Superior temporal gyrus (tissue), 1 donor: ENCODE measurements around the gene RAD51D.
"Not testable (repeated sequence)": the region's sequence is repeated elsewhere in the genome, so short reads cannot be mapped to it uniquely, and the experiment has no call there.

ENCODE experiments used
- DNase-seq: peaks from one replicate; pipeline ENCODE4 v3.0.0-alpha.2; 2016; ENCODE audit errors: extremely low spot score

The RAD51D gene

DNA sequence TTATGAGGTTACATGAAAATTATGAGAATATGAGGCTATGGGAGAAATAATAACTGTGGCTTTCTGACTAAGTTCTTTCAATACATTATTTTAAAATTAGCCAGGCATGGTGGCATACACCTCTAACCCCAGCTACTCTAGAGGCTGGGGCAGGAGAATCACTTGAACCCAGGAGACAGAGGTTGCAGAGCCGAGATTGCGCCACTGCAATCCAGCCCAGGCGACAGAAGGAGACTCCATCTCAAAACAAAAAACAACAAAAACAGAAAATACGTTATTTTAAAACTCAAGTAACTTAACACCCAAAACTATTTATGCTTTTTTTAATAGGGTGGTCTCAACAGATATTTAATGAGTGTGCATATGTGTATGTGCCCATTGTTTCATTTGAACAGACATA lies 53.8 kb downstream of the RAD51D start:
- no peak for DNase-seq

DNA sequence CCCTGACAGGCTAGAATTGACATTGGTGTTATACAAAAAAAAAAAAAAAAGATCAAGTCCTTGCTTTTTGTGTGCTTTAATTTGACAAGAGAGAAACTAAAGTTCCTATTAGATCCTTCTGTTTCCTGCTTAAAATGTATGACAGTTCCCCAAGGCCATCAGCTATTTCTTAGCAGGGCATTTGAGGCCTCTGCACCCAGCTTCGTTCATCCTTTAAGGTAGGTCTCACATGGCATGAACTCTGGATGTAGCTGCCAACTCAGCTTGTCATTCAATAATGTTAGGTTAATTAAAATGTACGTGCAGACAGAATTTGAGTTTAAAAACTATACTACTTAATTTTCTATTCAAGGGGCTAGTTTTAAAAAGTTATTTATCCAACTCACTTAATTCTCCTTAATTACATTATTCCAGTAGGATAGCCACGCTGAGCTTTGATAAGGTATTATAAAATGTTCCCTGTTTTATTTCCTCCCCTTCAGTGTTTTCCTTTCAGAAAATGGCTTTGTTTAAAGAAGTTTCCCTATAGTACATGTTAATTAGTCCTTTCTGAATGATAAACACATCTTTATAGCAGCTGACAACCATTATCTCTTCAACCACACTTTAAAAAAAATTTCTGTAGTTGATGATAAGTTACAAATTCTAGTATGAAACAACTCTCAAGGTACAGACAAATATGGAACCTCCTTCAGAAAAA lies 55.0 kb downstream of the RAD51D start:
- no peak for DNase-seq

DNA sequence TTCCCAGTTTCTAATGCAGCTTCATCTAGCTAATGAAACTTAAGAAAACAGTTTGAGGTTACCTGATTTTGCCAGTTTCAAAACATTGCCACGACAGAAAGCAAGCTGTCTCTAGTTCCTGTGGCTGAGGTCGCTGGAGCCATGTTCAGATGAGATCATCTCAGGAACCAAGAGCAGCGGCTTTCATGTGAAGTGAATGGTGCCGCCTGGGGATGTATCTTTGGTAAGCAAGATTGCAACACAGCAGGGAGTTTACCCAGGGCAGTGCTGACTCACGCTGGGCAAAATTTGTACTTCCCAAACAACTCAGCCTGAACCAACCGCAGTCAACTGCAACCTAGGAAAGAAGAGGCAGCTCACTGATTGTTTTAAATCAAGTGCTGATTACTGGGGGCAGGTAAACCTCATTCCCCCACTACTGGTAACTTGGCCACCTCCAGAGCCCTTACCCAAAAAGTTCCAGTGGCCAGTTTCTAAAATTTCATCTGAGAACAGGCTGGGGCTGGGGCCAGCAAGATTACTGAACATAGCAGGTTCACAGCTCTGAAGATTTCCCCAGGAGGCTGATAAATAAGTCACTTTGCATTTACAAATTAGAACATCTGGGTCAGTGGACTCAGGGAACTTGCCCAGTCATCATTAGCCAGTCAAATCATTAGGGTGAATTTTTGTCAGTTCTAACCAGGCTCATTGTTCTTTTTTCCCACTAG lies 56.0 kb downstream of the RAD51D start, which contains the start of gene RFFL:
Gene RFFL (minus strand): TSS at position 194 of the 710 bp plus-strand sequence. CDS start 37,154 bp downstream, outside the sequence.
- DNase-seq, result peak; percentile 95

DNA sequence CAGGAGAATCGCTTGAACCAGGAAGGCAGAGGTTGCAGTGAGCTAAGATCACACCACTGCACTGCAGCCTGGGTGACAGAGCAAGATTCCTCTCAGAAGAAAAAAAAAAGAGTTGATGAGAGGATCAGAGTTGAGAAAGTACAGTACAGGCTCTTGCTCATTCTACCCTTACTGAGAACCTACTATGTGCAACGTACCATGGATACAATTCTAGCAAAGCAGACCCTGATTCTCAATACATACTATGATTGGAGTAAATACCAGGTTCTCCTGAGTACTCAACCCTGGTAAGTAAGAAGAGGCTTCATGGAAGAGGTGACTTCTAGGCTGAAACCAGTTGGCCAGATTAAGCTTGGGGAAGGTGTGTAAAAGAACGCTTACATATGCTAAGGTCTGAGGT lies 57.4 kb downstream of the RAD51D start:
- DNase-seq, result no peak

DNA sequence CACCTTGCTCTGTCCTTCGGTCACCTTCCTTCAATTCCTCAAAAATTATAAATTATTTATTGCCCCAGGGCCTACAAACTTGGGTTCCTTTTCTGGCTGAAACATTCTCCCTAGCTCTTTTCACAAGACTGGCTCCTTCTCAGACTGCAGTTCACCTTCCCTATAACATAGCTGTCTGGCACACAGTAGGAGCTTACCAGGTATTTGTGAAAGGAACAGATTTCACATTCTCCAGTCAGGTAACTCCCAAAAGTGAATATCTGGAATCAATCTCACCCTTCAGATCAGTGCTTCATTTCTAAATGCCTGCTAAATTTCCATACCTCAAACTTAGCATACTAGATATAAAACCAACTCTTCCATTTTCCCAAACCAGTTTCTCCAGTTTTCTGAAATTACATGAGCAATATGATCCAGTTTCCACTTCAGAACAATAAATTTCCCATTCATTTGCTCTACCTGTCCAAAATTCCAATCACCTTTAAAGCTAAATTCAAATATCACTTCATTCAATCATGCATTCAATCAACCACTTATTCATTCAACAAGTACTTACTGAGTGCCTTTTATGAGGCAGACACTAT lies 62.2 kb downstream of the RAD51D start:
- no peak for DNase-seq

DNA sequence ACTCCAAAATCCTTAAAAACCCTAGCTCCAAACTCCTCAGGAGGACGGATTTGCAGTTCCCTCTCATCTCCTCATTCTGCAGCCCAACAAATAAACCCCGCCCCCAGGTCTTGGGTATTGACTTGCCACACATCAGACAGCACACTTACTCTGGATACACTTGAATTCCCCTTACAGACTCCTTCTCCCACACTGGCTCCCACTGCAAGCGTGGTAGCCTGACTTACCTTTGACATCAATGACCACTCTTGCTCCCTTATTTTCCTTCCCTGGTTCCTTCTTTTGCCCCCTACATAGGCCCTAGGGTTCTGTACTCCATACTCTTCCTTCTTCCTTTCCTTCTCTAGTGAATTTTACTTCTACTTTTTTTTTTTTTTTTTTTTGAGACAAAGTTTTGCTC lies 63.6 kb downstream of the RAD51D start:
- no peak for DNase-seq

DNA sequence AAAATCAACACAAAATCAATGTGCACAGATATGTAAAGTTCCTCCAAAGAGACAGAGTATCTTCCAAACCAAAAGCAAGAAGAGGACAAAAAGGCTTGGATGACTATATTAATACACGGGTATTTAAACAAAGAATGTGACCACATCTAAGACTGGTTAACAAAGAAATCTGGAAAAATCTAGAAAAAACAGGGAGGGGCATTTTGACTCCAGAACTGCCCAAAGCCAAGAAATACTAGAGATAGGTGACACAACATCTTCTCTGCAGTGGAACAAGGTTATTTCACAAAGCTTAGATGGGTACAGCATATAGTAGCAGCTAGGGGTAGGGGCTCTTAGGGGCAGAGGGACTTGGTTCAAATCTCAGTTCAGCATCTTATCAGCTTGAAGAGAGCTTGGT lies 66.5 kb downstream of the RAD51D start:
- DNase-seq, result no peak

DNA sequence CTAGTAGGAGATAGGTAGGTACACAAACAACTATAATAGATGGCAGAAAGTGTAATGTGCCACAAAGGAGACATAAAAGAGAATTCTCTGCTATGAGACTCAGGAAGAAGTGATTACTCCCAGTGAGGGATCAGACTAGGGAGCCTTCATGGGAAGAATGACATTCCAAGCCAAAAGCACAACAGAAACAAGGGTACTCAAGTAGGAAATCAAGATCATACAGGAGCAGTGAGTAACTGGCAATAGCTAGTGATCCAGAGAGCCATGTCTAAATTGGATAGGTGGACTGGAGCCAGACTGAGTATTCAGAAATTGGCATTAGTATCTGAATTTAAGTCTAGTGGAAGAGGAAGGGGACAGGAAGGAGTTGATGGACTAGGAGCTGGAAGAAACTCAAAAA lies 66.9 kb downstream of the RAD51D start:
- DNase-seq, result no peak

DNA sequence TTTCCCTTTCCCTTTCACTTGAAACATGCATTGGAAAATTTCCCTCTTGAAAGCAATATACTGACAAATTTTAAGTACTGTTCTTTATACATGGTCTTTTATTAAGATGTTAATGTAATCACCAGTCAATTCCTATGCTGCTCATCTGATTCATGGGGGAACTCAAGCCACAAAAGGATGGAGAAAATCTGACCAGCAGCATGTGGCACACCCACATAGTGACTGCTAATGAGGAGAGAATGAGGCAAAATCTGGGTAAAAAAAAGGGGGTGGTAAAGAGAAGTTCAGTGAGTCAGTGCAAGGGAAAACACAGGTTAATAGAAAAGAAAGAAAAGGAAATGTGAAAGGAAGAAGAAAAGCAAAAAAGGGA lies 67.4 kb downstream of the RAD51D start:
- no peak for DNase-seq

DNA sequence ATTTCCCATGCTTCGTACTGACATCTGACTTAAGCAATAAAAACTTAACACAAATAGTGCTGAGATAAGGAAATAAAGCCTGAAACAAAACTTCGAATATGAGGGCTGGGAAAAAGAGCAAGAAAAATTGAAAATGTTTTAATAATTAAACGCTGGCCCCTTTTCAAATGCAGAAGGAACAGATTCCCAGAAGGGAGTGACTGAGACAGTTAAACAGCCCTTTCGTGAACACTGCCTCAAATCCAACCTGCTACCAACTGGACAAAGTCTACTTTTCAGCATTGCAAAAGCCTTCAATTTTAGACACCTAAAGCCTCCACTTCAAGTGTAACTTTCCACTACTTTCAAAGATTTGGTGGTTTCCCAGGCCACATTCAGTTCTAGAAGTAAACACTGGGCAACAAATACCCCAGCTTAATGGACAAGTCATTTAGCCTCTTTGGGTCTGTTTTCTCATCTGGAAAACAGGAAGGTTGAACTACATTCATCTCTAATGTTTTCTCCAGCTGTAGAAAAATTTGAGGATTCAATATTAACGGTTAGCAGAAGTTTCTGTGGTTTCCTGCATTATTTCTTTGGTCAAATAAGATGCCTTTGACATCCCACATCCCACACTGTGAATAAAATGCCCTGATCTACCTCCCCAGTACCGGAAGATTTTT lies 68.0 kb downstream of the RAD51D start:
- DNase-seq, result no peak

DNA sequence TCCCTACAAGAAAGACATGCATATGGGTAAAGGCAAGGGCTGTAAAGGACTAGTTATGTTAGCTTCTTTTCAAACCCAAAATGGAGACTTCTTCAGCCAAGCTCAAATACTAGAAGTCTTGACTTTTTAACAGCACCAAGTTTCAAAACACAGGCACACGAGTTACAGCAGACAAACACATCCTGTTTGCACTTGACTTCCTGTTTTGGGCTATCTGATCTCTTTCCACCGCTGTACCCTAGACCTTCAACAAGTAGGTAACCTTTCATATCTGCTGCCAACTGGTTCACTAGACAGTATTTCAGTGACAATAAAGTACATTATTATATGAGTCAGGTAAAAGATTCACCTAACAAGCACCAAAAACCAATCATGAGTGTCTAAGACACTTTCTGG lies 68.5 kb downstream of the RAD51D start:
- no peak for DNase-seq

DNA sequence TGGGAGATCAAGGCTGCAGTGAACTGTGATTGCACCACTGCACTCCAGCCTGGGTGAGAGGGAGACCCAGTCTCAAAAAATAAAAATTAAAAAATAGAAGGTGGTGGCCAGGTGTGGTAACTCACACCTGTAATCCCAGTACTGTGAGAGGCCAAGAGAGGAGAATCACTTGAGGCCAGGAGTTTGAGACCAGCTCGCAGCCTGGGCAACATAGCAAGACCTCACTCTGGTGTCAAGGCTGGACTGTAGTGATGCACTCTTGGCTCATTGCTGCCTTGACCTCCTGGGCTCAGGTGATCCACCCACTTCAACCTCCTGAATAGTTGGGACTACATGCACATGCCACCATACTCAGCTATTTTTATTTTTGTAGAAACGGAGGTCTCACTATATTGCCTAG lies 69.5 kb downstream of the RAD51D start:
- no peak for DNase-seq

DNA sequence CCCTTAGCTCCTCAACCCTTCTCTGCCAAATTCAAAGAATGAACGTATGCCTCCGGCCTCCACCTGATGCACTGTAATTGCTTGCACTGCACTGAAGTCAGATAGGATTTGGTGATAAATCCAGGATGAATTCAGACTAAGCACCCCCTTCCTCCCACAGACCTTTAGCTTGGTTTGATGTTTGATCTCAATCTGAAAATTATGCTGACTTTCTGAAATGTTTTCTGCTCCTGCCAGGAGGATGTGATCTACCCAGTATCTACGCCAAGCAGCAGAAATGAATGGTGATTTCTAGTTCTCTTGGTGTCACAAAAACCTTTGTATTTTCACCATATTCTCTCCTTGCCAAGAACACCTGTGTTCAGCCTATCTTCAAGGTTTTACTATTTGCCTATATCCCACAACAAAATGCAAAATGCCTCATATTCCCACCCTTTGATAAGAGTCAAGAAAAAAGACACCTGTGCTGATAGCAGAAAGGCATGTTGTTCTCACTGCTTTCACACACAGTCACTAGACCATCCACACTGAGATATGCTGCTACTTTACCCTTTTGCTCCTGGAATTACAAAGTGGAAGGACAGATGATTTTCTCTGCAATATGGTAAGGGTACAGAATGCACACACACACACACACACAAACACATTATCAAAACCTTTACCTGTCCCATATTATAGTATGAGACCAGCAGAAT lies 70.8 kb downstream of the RAD51D start:
- no peak for DNase-seq

DNA sequence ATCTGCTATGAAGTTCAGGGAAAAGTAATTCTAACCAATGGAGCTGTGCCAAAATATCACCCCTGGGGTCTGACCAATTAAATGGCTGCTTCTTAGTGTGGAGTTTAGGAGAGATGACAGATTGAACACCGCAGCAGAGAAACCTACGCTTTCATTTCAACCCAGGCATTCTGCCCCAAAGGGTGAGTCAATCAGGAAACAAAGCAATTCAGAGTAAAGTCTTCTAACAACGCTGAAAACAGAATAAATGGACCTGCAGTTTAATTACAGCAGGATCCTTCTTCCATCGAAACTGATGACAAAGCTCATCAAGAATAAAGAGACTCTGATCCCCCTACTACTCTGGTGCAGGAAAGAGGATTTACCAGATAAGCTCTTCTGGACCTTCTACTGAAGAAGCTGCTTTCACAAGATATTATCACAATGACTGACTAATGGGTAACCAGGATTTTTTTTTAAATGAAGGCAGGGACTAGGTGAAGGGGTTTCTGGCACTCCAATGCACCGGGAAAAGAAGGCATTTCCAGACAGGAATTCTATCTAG lies 72.8 kb downstream of the RAD51D start:
- DNase-seq, result peak; percentile 61

DNA sequence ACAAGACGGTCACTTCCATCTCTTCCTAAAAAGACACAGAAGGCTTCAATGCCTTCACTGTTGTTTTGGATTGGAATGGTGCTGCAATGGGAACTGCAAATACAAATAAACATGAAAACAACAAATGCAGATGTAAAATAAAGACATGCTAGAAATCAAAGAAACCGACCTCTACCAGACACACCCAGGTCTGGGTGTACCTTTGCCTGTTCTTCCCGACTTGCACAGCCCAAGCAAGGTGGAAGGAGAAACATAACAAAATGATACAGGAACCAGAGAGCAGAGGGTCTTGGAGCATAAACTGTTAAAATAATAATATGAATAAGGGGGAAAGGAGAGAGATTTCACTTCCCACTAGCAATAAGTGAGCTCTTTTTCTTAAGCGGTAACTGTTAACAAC lies 73.4 kb downstream of the RAD51D start:
- no peak for DNase-seq

DNA sequence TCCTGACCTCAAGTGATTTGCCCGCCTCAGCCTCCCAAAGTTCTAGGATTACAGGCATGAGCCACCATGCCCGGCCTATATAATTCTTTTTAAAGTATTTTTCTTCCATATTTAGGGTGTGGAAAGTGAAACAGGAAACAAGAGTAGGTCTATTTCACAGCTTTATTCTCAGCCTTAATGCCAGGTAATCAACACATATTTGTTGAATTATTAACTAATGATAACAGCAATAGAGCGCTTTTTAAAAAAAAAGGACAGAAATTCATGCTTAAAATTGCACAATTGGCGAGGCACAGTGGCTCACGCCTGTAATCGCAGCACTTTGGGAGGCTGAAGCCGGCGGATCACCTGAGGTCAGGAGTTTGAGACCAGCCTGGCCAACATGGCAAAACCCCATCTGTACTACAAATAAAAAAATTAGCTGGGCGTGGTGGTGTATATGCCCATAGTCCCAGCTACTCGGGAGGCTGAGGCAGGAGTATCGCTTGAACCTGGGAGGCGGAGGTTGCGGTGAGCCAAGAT lies 74.1 kb downstream of the RAD51D start:
- DNase-seq, result not testable (repeated sequence)

DNA sequence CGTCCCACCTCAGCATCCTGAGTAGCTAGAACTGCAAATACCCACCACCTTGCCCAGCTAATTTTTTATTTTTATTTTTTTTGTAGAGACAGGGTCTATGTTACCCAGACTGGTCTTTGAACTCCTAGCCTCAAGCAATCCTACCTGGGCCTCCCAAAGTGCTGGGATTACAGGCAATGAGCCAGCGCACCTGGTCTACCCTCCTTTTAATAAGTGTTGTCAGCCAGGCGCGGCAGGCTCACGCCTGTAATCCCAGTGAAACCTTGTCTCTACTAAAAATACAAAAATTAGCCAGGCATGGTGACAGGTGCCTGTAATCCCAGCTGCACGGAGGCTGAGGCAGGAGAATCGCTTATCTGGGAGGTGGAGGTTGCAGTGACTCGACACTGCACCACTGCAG lies 75.5 kb downstream of the RAD51D start:
- DNase-seq, result no peak
